Caco-2 (cell line): ENCODE measurements around the gene FFAR3. TPM values are rescaled to one million over a fixed set of nuclear protein-coding genes. Genes with fewer than 3 reads are reported as not detected.

Experiments used
- BruUV-seq: library from RNA; stranded (reverse); fragments of 400-500 nt; replicated peaks from 2 replicates; lab custom pipeline; 2021; lab: Mats Ljungman, UMichigan
- CTCF ChIA-PET: fragments of 300-600 bp; sonication (Branson Sonifier 250); formaldehyde crosslinking; loops from one replicate; lab custom pipeline; 2022; ENCODE audit warnings: antibody characterized with exemption; lab: Charles Lee
- POLR2A ChIA-PET: fragments of 300-600 bp; sonication (Branson Sonifier 250); formaldehyde crosslinking; loops from one replicate; lab custom pipeline; 2022; ENCODE audit warnings: antibody characterized with exemption; lab: Charles Lee
- DNase-seq, 2 experiments: peaks; one replicate each; pipeline versions ENCODE4 v3.0.0 to v3.0.0-alpha.2; 2020 to 2022
- H3K27me3 ChIP-seq: replicated peaks from 2 replicates; pipeline ENCODE4 v1.6.0; 2011; ENCODE audit warnings: low read length; ENCODE audit not compliant: control insufficient read depth, insufficient read depth
- H3K36me3 ChIP-seq: 2 replicates; pipeline ENCODE4 v1.5.1; 2011; ENCODE audit warnings: low read length; ENCODE audit not compliant: control insufficient read depth, insufficient read depth
- H3K4me1 ChIP-seq: fragments of 250-450 bp; sonication (Bioruptor Pico); 2 replicates; pipeline ENCODE4 v1.5.1; 2020; ENCODE audit warnings: mild to moderate bottlenecking
- H3K4me3 ChIP-seq: 2 replicates; pipeline ENCODE4 v1.5.1; 2011; ENCODE audit warnings: low read depth, mild to moderate bottlenecking, control low read depth, low read length
- H3K9me3 ChIP-seq: fragments of 250-450 bp; sonication (Bioruptor Pico); 2 replicates; pipeline ENCODE4 v1.5.1; 2020; ENCODE audit warnings: mild to moderate bottlenecking, moderate library complexity
- H3K27ac Mint-ChIP-seq: one replicate; pipeline ENCODE4 v1.8.0; 2022; ENCODE audit warnings: mixed read lengths; ENCODE audit not compliant: unreplicated experiment
- H3K27me3 Mint-ChIP-seq: one replicate; pipeline ENCODE4 v1.8.0; 2022; ENCODE audit warnings: mixed read lengths; ENCODE audit not compliant: insufficient read depth, unreplicated experiment
- H3K36me3 Mint-ChIP-seq: one replicate; pipeline ENCODE4 v1.8.0; 2022; ENCODE audit warnings: mild to moderate bottlenecking, mixed read lengths; ENCODE audit not compliant: insufficient read depth, unreplicated experiment
- H3K4me1 Mint-ChIP-seq: one replicate; pipeline ENCODE4 v1.8.0; 2022; ENCODE audit warnings: low read depth, mixed read lengths; ENCODE audit not compliant: unreplicated experiment
- H3K4me3 Mint-ChIP-seq: one replicate; pipeline ENCODE4 v1.8.0; 2022; ENCODE audit warnings: mild to moderate bottlenecking, moderate library complexity, mixed read lengths; ENCODE audit not compliant: unreplicated experiment
- H3K9me3 Mint-ChIP-seq: one replicate; pipeline ENCODE4 v1.8.0; 2022; ENCODE audit warnings: mixed read lengths; ENCODE audit not compliant: unreplicated experiment
- intact Hi-C: fragments of 100-400 bp; cut with micrococcal nuclease; formaldehyde crosslinking; loops from one replicate; pipeline ENCODE4 v1.10.0; 2022; ENCODE audit not compliant: unreplicated experiment
- total RNA-seq: library from RNA; stranded (reverse); gene quantifications from 2 replicates; pipeline ENCODE4 v1.2.3, GENCODE V29; 2022
- TF ChIP-seq, protein P1 (sequence below), 2 experiments: fragments of 200-600 bp in 1 of 2; IDR thresholded peaks; 1 replicate in 1 of 2; 2 replicates in 1 of 2; pipeline versions ENCODE4 v1.5.1 to v1.8.0; 2011 to 2022; ENCODE audit warnings: antibody characterized with exemption in 1 of 2, control low read depth in 1 of 2, inconsistent platforms in 1 of 2, low read depth in 1 of 2, low read length in 1 of 2, mild to moderate bottlenecking in 1 of 2, moderate library complexity in 1 of 2; ENCODE audit not compliant: insufficient read depth in 1 of 2, severe bottlenecking in 1 of 2, unreplicated experiment in 1 of 2

The FFAR3 gene
- total RNA-seq, 1 experiment from 2014 or later: not detected

DNA sequence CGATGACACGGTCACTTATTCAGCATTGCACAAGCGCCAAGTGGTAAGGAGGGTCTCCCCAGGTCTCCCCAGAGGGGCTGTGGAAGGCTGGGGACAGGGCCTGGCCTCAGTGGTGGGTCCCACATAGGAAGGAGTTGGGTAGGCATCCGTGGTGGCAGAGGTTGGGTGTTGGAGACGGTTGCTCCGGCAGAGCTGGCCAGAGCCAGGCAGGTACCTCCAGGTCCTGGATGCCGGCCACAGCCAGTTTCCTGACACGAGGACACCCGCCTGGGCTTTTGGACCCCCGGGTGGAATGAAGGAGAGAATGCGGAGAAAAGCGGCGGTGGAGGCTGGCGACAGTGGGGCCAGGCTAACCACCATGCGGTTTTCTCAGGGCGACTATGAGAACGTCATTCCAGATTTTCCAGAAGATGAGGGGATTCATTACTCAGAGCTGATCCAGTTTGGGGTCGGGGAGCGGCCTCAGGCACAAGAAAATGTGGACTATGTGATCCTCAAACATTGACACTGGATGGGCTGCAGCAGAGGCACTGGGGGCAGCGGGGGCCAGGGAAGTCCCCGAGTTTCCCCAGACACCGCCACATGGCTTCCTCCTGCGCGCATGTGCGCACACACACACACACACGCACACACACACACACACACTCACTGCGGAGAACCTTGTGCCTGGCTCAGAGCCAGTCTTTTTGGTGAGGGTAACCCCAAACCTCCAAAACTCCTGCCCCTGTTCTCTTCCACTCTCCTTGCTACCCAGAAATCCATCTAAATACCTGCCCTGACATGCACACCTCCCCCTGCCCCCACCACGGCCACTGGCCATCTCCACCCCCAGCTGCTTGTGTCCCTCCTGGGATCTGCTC, 11.8 kb upstream of the FFAR3 start:
- Histone ChIP-seq H3K4me1 (no peaks in the 10 kb centered on the region; the same call in 1 of the 2 replicates), H3K36me3 (no peaks in the 10 kb centered on the region), H3K27me3 (no peaks in the 10 kb centered on the region), H3K4me3 (no peak overlapping the region), H3K9me3 (no peaks in the 10 kb centered on the region)
- DNase-seq: peak in 1 of 2 experiments; percentile 37
- intact Hi-C loops: no loop called here
- BruUV-seq: no TSS peak
- CTCF ChIA-PET: interaction anchor here (1.3 kb wide), 1 partner anchor 149 kb away, joined by 3 read pairs; no protein-coding TSS in a partner anchor
- Mint-ChIP-seq H3K36me3 (no peaks in the 10 kb centered on the region), H3K4me3 (no peak overlapping the region), H3K4me1 (no peaks in the 10 kb centered on the region), H3K27me3 (peaks cover 3% of the 10 kb centered on the region), H3K9me3 (no peaks in the 10 kb centered on the region), H3K27ac (no peak overlapping the region)
- TF ChIP-seq, protein P1, sequence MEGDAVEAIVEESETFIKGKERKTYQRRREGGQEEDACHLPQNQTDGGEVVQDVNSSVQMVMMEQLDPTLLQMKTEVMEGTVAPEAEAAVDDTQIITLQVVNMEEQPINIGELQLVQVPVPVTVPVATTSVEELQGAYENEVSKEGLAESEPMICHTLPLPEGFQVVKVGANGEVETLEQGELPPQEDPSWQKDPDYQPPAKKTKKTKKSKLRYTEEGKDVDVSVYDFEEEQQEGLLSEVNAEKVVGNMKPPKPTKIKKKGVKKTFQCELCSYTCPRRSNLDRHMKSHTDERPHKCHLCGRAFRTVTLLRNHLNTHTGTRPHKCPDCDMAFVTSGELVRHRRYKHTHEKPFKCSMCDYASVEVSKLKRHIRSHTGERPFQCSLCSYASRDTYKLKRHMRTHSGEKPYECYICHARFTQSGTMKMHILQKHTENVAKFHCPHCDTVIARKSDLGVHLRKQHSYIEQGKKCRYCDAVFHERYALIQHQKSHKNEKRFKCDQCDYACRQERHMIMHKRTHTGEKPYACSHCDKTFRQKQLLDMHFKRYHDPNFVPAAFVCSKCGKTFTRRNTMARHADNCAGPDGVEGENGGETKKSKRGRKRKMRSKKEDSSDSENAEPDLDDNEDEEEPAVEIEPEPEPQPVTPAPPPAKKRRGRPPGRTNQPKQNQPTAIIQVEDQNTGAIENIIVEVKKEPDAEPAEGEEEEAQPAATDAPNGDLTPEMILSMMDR (IDR thresholded peaks at IDR 0.05; ENCODE audit: insufficient read depth in 1 of 2, low read depth in 1 of 2, low read length in 1 of 2, severe bottlenecking in 1 of 2, unreplicated experiment in 1 of 2): no peak
- POLR2A ChIA-PET: no interaction called here

DNA sequence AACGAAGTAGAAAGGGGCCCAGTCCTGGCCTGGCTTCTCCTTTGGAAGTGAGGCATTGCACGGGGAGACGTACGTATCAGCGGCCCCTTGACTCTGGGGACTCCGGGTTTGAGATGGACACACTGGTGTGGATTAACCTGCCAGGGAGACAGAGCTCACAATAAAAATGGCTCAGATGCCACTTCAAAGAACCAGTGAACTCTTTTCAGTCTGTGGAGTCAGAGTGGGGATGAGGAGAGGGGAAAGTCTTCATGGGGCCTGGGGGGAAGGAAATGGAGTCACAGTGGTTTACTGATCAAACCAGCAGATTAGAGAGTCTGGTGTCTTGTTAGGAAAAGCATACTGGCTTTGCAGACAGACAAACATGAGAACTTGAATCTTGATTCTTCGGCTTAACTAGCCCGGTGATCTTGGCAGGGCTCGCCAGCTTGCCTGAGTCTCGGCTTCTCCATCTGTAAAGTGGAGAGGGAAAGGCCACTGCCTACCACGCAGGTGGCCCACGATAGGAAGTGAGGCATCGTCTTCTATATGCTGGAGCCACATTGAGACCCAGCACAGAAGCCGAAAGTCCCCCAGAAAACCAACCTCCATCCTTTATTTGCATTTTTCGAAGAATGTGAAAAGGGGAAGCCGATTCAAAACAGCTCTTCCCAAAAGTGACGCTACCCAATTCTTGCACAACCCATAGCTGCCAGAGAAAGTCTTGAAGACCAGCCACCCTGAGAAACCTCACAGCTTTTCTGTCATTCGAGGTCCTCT, 10.9 kb upstream of the FFAR3 start, which contains the start of gene FFAR1:
Gene FFAR1 (plus strand): TSS at position 732 of the 759 bp plus-strand sequence. CDS start 3,650 bp downstream, outside the sequence.
- H3K4me3 Mint-ChIP-seq: no peak within 1 kb of the TSS
- Histone ChIP-seq H3K4me3 (no peak within 1 kb of the TSS), H3K27me3 (no peaks in the 10 kb centered on the region), H3K36me3 (no peaks in the 10 kb centered on the region), H3K4me1 (no peaks in the 10 kb centered on the region; the same call in 1 of the 2 replicates), H3K9me3 (no peaks in the 10 kb centered on the region)
- BruUV-seq: no TSS peak
- H3K36me3 Mint-ChIP-seq: no peaks in the 10 kb centered on the region
- CTCF ChIA-PET: interaction anchor here (1.3 kb wide), 1 partner anchor 148 kb away, joined by 3 read pairs; no protein-coding TSS in a partner anchor
- no peak within 1 kb of the TSS for H3K27ac Mint-ChIP-seq
- POLR2A ChIA-PET: no interaction called here
- no peaks in the 10 kb centered on the region for H3K4me1 Mint-ChIP-seq
- no peaks in the 10 kb centered on the region for H3K9me3 Mint-ChIP-seq
- intact Hi-C loops: no loop called here
- TF ChIP-seq, protein P1 (IDR thresholded peaks at IDR 0.05; ENCODE audit: insufficient read depth in 1 of 2, low read depth in 1 of 2, low read length in 1 of 2, severe bottlenecking in 1 of 2, unreplicated experiment in 1 of 2): no peak
- peaks cover 3% of the 10 kb centered on the region for H3K27me3 Mint-ChIP-seq
- peak in 1 of 2 experiments; percentile 17 for DNase-seq

DNA sequence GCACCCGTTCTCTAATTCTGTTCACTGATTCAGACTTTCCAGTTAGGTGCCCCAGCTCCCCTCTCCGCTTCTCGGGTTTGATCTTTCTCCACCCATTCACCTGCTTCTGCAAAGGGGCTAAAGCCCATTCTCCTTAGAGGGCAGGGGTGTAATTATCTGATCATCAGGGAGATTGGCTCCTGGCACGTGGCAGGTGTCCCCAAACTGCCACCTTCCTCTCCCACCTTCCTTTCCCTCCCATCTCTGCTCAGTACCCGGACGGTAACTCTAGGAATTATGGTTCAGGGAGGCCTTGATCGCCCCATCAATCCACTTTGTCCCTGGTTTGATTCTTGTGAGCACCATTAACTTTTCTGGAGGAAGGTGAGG, 10.3 kb upstream of the FFAR3 start:
- no peak overlapping the region for H3K4me3 ChIP-seq
- CTCF ChIA-PET: interaction anchor here (1.3 kb wide), 1 partner anchor 147 kb away, joined by 3 read pairs; no protein-coding TSS in a partner anchor
- no peak for DNase-seq
- Mint-ChIP-seq H3K36me3 (no peaks in the 10 kb centered on the region), H3K27ac (no peak overlapping the region), H3K4me1 (no peaks in the 10 kb centered on the region), H3K27me3 (no peaks in the 10 kb centered on the region), H3K9me3 (no peaks in the 10 kb centered on the region), H3K4me3 (no peak overlapping the region)
- no peaks in the 10 kb centered on the region for H3K27me3 ChIP-seq
- POLR2A ChIA-PET: no interaction called here
- intact Hi-C loops: no loop called here
- TF ChIP-seq, protein P1 (IDR thresholded peaks at IDR 0.05; ENCODE audit: insufficient read depth in 1 of 2, low read depth in 1 of 2, low read length in 1 of 2, severe bottlenecking in 1 of 2, unreplicated experiment in 1 of 2): no peak
- H3K4me1 ChIP-seq: no peaks in the 10 kb centered on the region; the same call in 1 of the 2 replicates
- H3K9me3 ChIP-seq: no peaks in the 10 kb centered on the region
- no peaks in the 10 kb centered on the region for H3K36me3 ChIP-seq
- BruUV-seq: no TSS peak
